ENCODE data around the gene ERBB4.

The ERBB4 gene

DNA sequence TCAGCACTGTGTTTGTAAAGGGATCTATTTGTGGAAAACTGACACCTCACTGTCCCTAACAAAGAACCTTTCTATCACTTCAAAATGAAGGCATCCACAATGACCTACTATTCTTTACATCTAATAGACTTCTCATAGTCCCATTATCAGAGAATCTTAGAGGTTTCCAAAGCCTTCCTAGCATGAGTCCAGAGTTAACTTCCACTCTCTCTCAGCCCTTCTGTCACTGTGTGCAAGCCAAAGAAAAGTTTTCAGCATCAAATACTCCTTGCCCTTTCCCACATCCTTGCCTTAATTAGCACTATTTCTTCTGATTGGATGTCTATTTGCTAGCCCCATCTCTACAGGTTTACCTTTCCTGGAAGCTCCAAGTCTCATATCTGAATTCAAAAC, 178.5 kb downstream of the ERBB4 start:
- TF ChIP-seq, protein P1, sequence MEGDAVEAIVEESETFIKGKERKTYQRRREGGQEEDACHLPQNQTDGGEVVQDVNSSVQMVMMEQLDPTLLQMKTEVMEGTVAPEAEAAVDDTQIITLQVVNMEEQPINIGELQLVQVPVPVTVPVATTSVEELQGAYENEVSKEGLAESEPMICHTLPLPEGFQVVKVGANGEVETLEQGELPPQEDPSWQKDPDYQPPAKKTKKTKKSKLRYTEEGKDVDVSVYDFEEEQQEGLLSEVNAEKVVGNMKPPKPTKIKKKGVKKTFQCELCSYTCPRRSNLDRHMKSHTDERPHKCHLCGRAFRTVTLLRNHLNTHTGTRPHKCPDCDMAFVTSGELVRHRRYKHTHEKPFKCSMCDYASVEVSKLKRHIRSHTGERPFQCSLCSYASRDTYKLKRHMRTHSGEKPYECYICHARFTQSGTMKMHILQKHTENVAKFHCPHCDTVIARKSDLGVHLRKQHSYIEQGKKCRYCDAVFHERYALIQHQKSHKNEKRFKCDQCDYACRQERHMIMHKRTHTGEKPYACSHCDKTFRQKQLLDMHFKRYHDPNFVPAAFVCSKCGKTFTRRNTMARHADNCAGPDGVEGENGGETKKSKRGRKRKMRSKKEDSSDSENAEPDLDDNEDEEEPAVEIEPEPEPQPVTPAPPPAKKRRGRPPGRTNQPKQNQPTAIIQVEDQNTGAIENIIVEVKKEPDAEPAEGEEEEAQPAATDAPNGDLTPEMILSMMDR (IDR thresholded peaks at IDR 0.05) = no peak

DNA sequence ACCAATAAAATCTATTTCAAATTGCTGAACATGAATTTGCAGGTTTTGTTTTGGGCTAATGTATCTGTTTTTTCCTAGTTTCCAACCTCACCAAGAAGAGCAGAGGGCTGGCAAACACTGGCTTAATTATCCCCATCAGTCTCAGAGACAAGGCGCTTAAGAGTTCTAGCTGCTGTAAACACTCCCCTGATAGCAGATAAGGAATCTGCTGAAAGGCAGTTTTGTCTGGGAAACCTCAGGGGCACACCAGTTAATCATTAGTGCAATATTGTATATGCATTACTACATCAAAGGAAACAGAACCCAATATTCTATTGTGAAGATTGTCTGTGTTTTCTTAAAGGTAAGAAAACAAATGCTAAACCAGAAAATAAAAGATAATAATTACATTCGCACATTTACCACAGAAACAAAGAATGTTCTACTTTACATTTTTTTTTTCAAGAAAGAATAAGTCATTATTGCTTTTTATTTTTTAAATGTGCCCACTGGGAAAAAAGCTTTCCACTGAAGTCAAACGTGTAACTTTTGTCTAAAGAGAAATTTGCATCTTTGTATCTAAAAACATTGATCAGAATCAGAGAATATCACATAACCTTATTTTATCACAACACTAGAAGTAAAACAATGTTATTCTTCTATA, 179.1 kb downstream of the ERBB4 start:
- TF ChIP-seq, protein P1 (IDR thresholded peaks at IDR 0.05) = no peak

DNA sequence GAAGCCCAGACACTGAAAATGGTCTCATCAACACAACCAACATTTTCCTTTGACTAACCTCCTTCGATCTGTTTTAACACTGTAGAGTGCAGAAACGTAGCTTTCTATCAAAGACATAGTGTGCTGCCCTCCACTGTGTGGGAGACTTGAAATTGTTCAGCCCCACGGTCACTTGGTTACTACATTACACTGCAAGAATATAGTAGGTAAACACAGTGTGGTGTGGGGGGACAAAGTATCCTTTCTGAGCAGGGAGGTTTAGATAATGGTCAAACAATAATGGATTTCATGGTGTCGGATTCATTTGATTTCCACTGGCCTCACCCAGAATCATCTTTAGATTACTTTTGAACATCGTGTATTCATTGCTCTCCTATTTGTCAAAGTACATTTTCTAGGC, 181.0 kb downstream of the ERBB4 start:
- TF ChIP-seq, protein P1 (IDR thresholded peaks at IDR 0.05) = no peak

DNA sequence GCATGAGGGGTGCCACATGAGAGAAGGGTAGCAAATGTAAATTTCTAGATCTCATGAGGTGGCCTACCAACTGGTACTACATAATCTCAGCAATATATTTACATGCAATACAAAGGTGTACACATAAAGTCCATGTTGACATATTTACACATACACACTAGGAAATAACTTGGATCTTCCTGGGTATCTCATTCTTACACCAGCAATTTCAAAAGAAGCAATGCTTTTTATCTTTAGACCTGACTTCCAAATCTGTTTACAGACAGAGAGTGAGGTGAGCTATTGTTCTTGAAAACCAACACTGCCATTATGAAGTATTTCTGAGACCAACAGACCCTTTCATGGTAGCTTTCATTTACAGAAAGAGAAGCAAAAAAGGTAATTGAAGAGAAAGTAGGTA, 184.2 kb downstream of the ERBB4 start:
- TF ChIP-seq, protein P1 (IDR thresholded peaks at IDR 0.05) = no peak

DNA sequence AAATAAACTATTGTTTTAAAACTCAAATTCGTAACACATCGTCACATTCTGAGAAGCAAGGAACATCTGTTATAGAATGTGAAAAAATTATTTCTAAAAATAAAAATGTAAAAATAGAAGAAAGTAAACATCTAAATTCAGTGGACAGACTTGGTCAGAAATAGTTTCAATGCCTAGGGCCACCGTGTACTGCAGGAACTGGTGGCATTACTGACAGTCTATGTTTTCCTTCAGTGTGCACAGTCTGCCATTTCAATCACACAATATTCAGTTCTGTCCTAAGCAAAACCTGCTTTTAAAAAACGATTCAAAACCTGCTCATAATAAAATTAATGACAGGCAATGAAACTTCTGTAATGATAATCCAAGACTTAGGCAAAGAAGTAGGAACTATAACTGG, 190.1 kb downstream of the ERBB4 start:
- TF ChIP-seq, protein P1 (IDR thresholded peaks at IDR 0.05) = no peak

DNA sequence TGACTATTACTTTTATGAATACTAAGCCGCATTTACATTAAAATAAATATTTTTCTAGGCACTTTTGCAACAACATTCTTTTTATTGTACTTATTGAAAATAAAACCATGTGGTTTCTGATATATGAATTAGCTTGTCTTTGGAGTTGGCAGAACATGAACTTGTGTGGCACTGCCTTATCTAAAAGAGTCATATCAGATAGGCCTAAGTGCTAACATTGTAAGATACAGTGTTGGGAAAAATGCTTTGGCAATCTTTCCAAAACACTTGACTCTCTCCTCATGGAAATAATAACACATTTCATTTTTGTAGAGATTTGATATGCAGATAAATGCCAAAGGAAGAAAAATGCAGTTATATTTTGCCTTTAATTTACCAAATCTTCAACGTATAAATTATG, 191.7 kb downstream of the ERBB4 start:
- TF ChIP-seq, protein P1 (IDR thresholded peaks at IDR 0.05) = no peak

DNA sequence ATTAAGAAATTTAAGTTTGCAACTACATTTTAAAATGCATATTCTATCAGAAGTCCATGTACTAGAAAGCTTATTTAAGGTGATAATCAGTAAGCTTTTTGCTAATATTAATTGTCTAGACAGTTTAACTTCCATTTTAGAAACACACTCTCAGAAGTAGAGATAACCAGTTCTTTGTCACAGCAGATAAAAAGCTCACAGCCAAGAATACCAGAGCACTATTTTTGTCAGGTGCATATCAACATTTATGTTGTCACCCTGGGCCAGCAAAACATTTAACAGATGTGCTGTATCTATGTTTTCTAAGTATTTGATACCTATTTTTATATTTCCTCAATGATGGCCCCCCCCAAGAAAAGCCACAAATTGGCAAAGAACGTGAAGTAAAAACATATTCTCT, 192.6 kb downstream of the ERBB4 start:
- TF ChIP-seq, protein P1 (IDR thresholded peaks at IDR 0.05) = no peak

DNA sequence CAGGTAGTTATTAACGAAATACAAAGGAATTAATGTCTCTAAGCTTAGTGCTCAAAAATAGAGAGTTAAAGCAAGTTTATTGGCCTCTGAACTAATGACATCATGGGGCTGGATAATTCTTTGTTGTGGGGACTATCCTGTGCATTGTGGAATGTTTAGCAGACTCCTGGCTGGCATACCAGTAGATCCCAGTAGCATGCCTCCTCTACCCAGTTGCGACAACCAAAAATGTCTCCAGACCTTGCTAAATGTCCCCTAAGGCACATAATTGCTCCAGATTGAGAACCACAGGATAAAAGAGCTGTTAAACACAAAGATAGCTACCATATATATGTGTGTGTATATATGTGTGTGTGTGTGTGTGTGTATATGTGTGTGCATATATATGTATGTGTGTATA, 194.5 kb downstream of the ERBB4 start:
- TF ChIP-seq, protein P1 (IDR thresholded peaks at IDR 0.05) = no peak
